ENCODE results near the gene PIK3CB.

PIK3CB gene

GRCh38 chr3:138863776-138864113, 29.0 kb upstream of the PIK3CB start:
- no peaks in the 10 kb centered on the region for H3K9me2 ChIP-seq (ENCODE audit: low read depth, low read length)
- H3K9me3 ChIP-seq (ENCODE audit: low read length): no peaks in the 10 kb centered on the region
- TF ChIP-seq CTCF (IDR thresholded peaks at IDR 0.05; ENCODE audit: low read length): no peak
- no peak for TF ChIP-seq EZH2 (IDR thresholded peaks at IDR 0.05; ENCODE audit: borderline replicate concordance, low read length)
- no peak overlapping the region for H3K27ac ChIP-seq (ENCODE audit: low read depth, low read length, poor library complexity, severe bottlenecking)
- no peaks in the 10 kb centered on the region for H3F3A ChIP-seq (ENCODE audit: insufficient read depth, low read length)
- H3K79me2 ChIP-seq (ENCODE audit: insufficient read depth, low read length): no peaks in the 10 kb centered on the region
- no peaks in the 10 kb centered on the region for H3K27me3 ChIP-seq (ENCODE audit: insufficient read depth, low read length)
- H3K9ac ChIP-seq (ENCODE audit: low read length): no peak overlapping the region
- no peak overlapping the region for H3K4me3 ChIP-seq (ENCODE audit: low read depth, low read length, poor library complexity, severe bottlenecking)
- no peak overlapping the region for H3K4me2 ChIP-seq (ENCODE audit: low read length)
- H4K20me1 ChIP-seq (ENCODE audit: insufficient read depth, low read length): no peaks in the 10 kb centered on the region
- no peaks in the 10 kb centered on the region for H3K36me3 ChIP-seq (ENCODE audit: insufficient read depth, low read length)
- no peak overlapping the region for H2AFZ ChIP-seq (ENCODE audit: low read length)
- no peaks in the 10 kb centered on the region for H3K4me1 ChIP-seq (ENCODE audit: insufficient read depth, low read length, severe bottlenecking)

GRCh38 chr3:138862924-138863775, 28.4 kb upstream of the PIK3CB start:
- no peak overlapping the region for H3K27ac ChIP-seq (ENCODE audit: low read depth, low read length, poor library complexity, severe bottlenecking)
- no peaks in the 10 kb centered on the region for H3K79me2 ChIP-seq (ENCODE audit: insufficient read depth, low read length)
- no peak overlapping the region for H2AFZ ChIP-seq (ENCODE audit: low read length)
- H4K20me1 ChIP-seq (ENCODE audit: insufficient read depth, low read length): no peaks in the 10 kb centered on the region
- no peak overlapping the region for H3K9ac ChIP-seq (ENCODE audit: low read length)
- no peaks in the 10 kb centered on the region for H3K36me3 ChIP-seq (ENCODE audit: insufficient read depth, low read length)
- no peaks in the 10 kb centered on the region for H3F3A ChIP-seq (ENCODE audit: insufficient read depth, low read length)
- H3K4me2 ChIP-seq (ENCODE audit: low read length): no peak overlapping the region
- H3K9me3 ChIP-seq (ENCODE audit: low read length): no peaks in the 10 kb centered on the region
- TF ChIP-seq CTCF (IDR thresholded peaks at IDR 0.05; ENCODE audit: low read length) (no peak), EZH2 (IDR thresholded peaks at IDR 0.05; ENCODE audit: borderline replicate concordance, low read length) (no peak)
- H3K9me2 ChIP-seq (ENCODE audit: low read depth, low read length): no peaks in the 10 kb centered on the region
- no peak overlapping the region for H3K4me3 ChIP-seq (ENCODE audit: low read depth, low read length, poor library complexity, severe bottlenecking)
- H3K27me3 ChIP-seq (ENCODE audit: insufficient read depth, low read length): no peaks in the 10 kb centered on the region
- H3K4me1 ChIP-seq (ENCODE audit: insufficient read depth, low read length, severe bottlenecking): no peaks in the 10 kb centered on the region

GRCh38 chr3:138862531-138862923, 27.8 kb upstream of the PIK3CB start:
- H3F3A ChIP-seq (ENCODE audit: insufficient read depth, low read length): no peaks in the 10 kb centered on the region
- H3K4me3 ChIP-seq (ENCODE audit: low read depth, low read length, poor library complexity, severe bottlenecking): no peak overlapping the region
- H3K4me1 ChIP-seq (ENCODE audit: insufficient read depth, low read length, severe bottlenecking): no peaks in the 10 kb centered on the region
- no peaks in the 10 kb centered on the region for H3K27me3 ChIP-seq (ENCODE audit: insufficient read depth, low read length)
- no peaks in the 10 kb centered on the region for H3K36me3 ChIP-seq (ENCODE audit: insufficient read depth, low read length)
- no peaks in the 10 kb centered on the region for H3K9me2 ChIP-seq (ENCODE audit: low read depth, low read length)
- no peaks in the 10 kb centered on the region for H3K9me3 ChIP-seq (ENCODE audit: low read length)
- no peak overlapping the region for H2AFZ ChIP-seq (ENCODE audit: low read length)
- TF ChIP-seq CTCF (IDR thresholded peaks at IDR 0.05; ENCODE audit: low read length): no peak
- H3K9ac ChIP-seq (ENCODE audit: low read length): no peak overlapping the region
- H4K20me1 ChIP-seq (ENCODE audit: insufficient read depth, low read length): no peaks in the 10 kb centered on the region
- H3K4me2 ChIP-seq (ENCODE audit: low read length): no peak overlapping the region
- H3K27ac ChIP-seq (ENCODE audit: low read depth, low read length, poor library complexity, severe bottlenecking): no peak overlapping the region
- H3K79me2 ChIP-seq (ENCODE audit: insufficient read depth, low read length): no peaks in the 10 kb centered on the region

Data from OCI-LY1 (cell line).